H1 (cell line): Measurements from ENCODE around the gene ARL6IP4. TPM values are rescaled to one million over a fixed set of nuclear protein-coding genes. Genes with fewer than 3 reads are reported as not detected.
A peak's percentile ranks its signal among the peaks of the same experiment; 100 is the strongest.

Source experiments
- ASH2L ChIP-seq: fragments of 200-600, 300-600 bp; sonication (generic); IDR thresholded peaks from one replicate; pipeline ENCODE4 v1.7.1; 2017; ENCODE audit warnings: low read length
- ATF2 ChIP-seq: IDR thresholded peaks from 2 replicates; pipeline ENCODE4 v1.6.1; 2012; ENCODE audit warnings: low read length, inconsistent platforms
- CBX8 ChIP-seq: fragments of 300-800, 300-1000 bp; sonication (generic); IDR thresholded peaks from 2 replicates; pipeline ENCODE4 v1.7.1; 2016; ENCODE audit warnings: low read depth, low read length, borderline replicate concordance
- CREB1 ChIP-seq: IDR thresholded peaks from 2 replicates; pipeline ENCODE4 v1.6.1; 2012; ENCODE audit warnings: inconsistent platforms
- CTBP2 ChIP-seq: IDR thresholded peaks from 2 replicates; pipeline ENCODE4 v1.7.0; 2011; ENCODE audit warnings: borderline replicate concordance, mild to moderate bottlenecking, moderate library complexity, mixed read lengths, low read length; ENCODE audit not compliant: insufficient read depth, insufficient read length
- E2F6 ChIP-seq: IDR thresholded peaks from 2 replicates; pipeline ENCODE4 v1.6.1; 2012; ENCODE audit warnings: inconsistent platforms
- EZH2 ChIP-seq: fragments of 200-600 bp; sonication (generic); IDR thresholded peaks from 2 replicates; pipeline ENCODE4 v1.7.1; 2012; ENCODE audit warnings: low read depth, mild to moderate bottlenecking, moderate library complexity, low read length, inconsistent platforms; ENCODE audit not compliant: severe bottlenecking
- HDAC2 ChIP-seq, 2 experiments: fragments of 300-600 bp in 1 of 2; sonication (generic) in 1 of 2; IDR thresholded peaks; 2 replicates each; pipeline ENCODE4 v1.6.1; 2011 to 2012; ENCODE audit warnings: low read depth in 2 of 2, low read length in 2 of 2, mild to moderate bottlenecking in 2 of 2, moderate library complexity in 2 of 2, borderline replicate concordance in 1 of 2, inconsistent platforms in 1 of 2
- JUND ChIP-seq: IDR thresholded peaks from 2 replicates; pipeline ENCODE4 v1.6.1; 2011; ENCODE audit warnings: mild to moderate bottlenecking, improper control_type of control experiment, low read length
- KDM5A ChIP-seq: fragments of 200-600 bp; IDR thresholded peaks from 2 replicates; pipeline ENCODE4 v1.7.1; 2012; ENCODE audit warnings: mild to moderate bottlenecking, low read length, inconsistent platforms, mixed read lengths
- MAX ChIP-seq: IDR thresholded peaks from 2 replicates; pipeline ENCODE4 v1.6.1; 2012; ENCODE audit warnings: inconsistent platforms
- POLR2AphosphoS5 ChIP-seq: IDR thresholded peaks from 2 replicates; pipeline ENCODE4 v1.6.1; 2011; ENCODE audit warnings: low read depth, low read length
- POU5F1 ChIP-seq: IDR thresholded peaks from 2 replicates; pipeline ENCODE4 v1.6.1; 2011; ENCODE audit warnings: low read depth, mild to moderate bottlenecking, low read length, moderate library complexity
- RBBP5 ChIP-seq: IDR thresholded peaks from 2 replicates; pipeline ENCODE4 v1.7.1; 2012; ENCODE audit warnings: low read depth, mild to moderate bottlenecking, inconsistent platforms, low read length, moderate library complexity, borderline replicate concordance
- RFX5 ChIP-seq: IDR thresholded peaks from 2 replicates; pipeline ENCODE4 v1.6.1; 2011; ENCODE audit warnings: low read depth, low read length, improper control_type of control experiment, borderline replicate concordance
- RNF2 ChIP-seq: fragments of 200-900, 300-1000 bp; sonication (generic); IDR thresholded peaks from 2 replicates; pipeline ENCODE4 v1.7.1; 2016; ENCODE audit warnings: borderline replicate concordance, low read depth, mild to moderate bottlenecking, antibody characterized with exemption, low read length; ENCODE audit not compliant: poor library complexity, severe bottlenecking; ENCODE audit errors: missing control alignments
- SIN3A ChIP-seq, 2 experiments: IDR thresholded peaks in 1 of 2; conservative IDR thresholded peaks in 1 of 2; 2 replicates each; pipeline ENCODE4 v1.6.1; 2011 to 2012; ENCODE audit warnings: low read length in 2 of 2, improper control_type of control experiment in 1 of 2, low read depth in 1 of 2, mild to moderate bottlenecking in 1 of 2
- SRF ChIP-seq: IDR thresholded peaks from 2 replicates; pipeline ENCODE4 v1.6.1; 2011; ENCODE audit warnings: mild to moderate bottlenecking, low read depth, low read length, moderate library complexity
- TBP ChIP-seq: IDR thresholded peaks from 2 replicates; pipeline ENCODE4 v1.6.1; 2011; ENCODE audit warnings: low read depth, low read length, improper control_type of control experiment
- YY1 ChIP-seq: IDR thresholded peaks from 2 replicates; pipeline ENCODE4 v1.6.1; 2011; ENCODE audit warnings: low read depth, mild to moderate bottlenecking, low read length
- ZNF274 ChIP-seq: IDR thresholded peaks from 2 replicates; pipeline ENCODE4 v1.7.0; 2012; ENCODE audit warnings: low read length, borderline replicate concordance; ENCODE audit errors: extremely low read depth
- polyA plus RNA-seq, 7 experiments: library from polyadenylated mRNA; depleted of rRNA in 3 of 7; stranded (reverse) in 5 of 7; unstranded in 2 of 7; fragments of >200 nt in 5 of 7; fragments of 200-250 nt in 2 of 7; gene quantifications; 1 replicate in 5 of 7; 2 replicates in 1 of 7; 4 replicates in 1 of 7; pipeline versions ENCODE4 v1.2.1 to v1.2.3, GENCODE V29; 2011 to 2013; ENCODE audit warnings: missing spikeins in 2 of 7, mixed read lengths in 2 of 7
- total RNA-seq: library from RNA; stranded (reverse); fragmentation: NEBNext Ultra II Directional; extraction: Animal tissue kit (Norgen Biotek cat#: 25700); gene quantifications from 2 replicates; pipeline ENCODE4 v1.2.1, GENCODE V29; 2021

Gene ARL6IP4
- total and polyA plus RNA-seq, 2 of the 8 experiments (the other 6 are each of a cell fraction or from before 2014, with no cell fraction given), result 76.4 to 109 TPM

- no peak for TF ChIP-seq POU5F1
- TF ChIP-seq E2F6, result no peak
- TF ChIP-seq RBBP5, result no peak; the same call in 1 of the 2 replicates
- no peak for TF ChIP-seq SRF
- TF ChIP-seq ZNF274, result no peak
- TF ChIP-seq HDAC2 (IDR thresholded peaks at IDR 0.05; ENCODE audit: borderline replicate concordance in 1 of 2, low read depth in 2 of 2, low read length in 2 of 2), result no peak
- TF ChIP-seq YY1, result peak; percentile 69; the same call in 1 of the 2 replicates
- TF ChIP-seq CBX8, result no peak
- TF ChIP-seq SIN3A (conservative IDR thresholded peaks at IDR 0.05 in 1 of 2, IDR thresholded peaks at IDR 0.05 in 1 of 2; ENCODE audit: low read depth in 1 of 2, low read length in 2 of 2), result peak; percentile 71 to 84; a peak in 1 of 4 replicates
- no peak for TF ChIP-seq RFX5
- TF ChIP-seq MAX, result 0 out of 2 replicates have a peak, but pooled peaks have one; percentile 30
- TF ChIP-seq KDM5A, result no peak
- peak; percentile 45; the same call in 1 of the 2 replicates for TF ChIP-seq CREB1
- TF ChIP-seq ATF2, result peak; percentile 89
- no peak for TF ChIP-seq CTBP2
- TF ChIP-seq POLR2AphosphoS5, result no peak; the same call in 1 of the 2 replicates
- TF ChIP-seq EZH2, result no peak
- TF ChIP-seq TBP, result peak; percentile 58
- no peak for TF ChIP-seq RNF2
- peak; percentile 59; the same call in 1 of the 2 replicates for TF ChIP-seq JUND
- no peak for TF ChIP-seq ASH2L
These were observed 6.1 kb upstream of the ARL6IP4 start (continued) for GRCh38 chr12:122974274-122974891.
